A673 (cell line): ENCODE measurements around the gene TBC1D8B.

Experiments
- EZH2 ChIP-seq: fragments of 200-600 bp; sonication (generic); IDR thresholded peaks from 2 replicates; pipeline ENCODE4 v1.6.1; 2017; ENCODE audit warnings: borderline replicate concordance, low read depth, mild to moderate bottlenecking, mixed read lengths, antibody characterized with exemption, low read length; ENCODE audit not compliant: poor library complexity, severe bottlenecking
- TF ChIP-seq, protein P1 (sequence below): fragments of 300-800, 200-600 bp; sonication (generic); conservative IDR thresholded peaks from 2 replicates; pipeline ENCODE4 v1.5.1; 2017; ENCODE audit warnings: low read depth, mild to moderate bottlenecking, antibody characterized with exemption, low read length, moderate library complexity, mixed read lengths

- TF ChIP-seq, protein P1, sequence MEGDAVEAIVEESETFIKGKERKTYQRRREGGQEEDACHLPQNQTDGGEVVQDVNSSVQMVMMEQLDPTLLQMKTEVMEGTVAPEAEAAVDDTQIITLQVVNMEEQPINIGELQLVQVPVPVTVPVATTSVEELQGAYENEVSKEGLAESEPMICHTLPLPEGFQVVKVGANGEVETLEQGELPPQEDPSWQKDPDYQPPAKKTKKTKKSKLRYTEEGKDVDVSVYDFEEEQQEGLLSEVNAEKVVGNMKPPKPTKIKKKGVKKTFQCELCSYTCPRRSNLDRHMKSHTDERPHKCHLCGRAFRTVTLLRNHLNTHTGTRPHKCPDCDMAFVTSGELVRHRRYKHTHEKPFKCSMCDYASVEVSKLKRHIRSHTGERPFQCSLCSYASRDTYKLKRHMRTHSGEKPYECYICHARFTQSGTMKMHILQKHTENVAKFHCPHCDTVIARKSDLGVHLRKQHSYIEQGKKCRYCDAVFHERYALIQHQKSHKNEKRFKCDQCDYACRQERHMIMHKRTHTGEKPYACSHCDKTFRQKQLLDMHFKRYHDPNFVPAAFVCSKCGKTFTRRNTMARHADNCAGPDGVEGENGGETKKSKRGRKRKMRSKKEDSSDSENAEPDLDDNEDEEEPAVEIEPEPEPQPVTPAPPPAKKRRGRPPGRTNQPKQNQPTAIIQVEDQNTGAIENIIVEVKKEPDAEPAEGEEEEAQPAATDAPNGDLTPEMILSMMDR, result no peak
- no peak for TF ChIP-seq EZH2
Measured at GRCh38 chrX:106889468-106889867, 87.0 kb downstream of the TBC1D8B start.
